Measurements from ENCODE around the gene NXPH1. TPM values are rescaled to one million over a fixed set of nuclear protein-coding genes. Genes with fewer than 3 reads are reported as not detected.

The NXPH1 gene
- polyA plus RNA-seq, 1 experiment = not detected

DNA sequence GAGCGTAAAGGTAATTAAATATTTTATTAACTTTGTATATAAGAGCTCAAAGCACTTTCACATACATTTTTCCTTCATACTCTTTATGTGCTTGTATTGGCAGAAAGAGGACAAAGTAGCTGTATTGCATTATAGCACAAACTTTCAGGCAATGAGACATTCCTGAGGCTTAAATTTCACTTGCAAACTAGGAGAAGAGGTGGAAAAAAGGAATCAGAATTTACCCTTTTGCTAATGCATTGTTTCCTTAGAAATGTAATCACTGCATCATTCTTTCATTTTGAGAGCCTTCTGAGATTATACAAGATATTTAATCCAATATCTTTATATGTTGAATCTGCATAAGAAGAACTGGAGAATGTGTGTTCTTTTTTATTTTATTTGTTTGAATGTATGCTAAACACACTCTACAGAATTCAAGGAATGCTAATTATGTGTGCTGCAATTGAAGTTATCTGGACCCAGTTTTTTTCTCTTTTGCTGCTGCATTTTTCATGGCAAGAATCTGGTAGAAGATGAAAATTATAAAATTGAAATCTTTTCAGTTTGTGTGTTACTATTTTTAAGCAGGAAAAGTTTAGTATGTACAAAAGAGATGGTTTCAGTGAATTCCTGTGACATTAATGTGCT, 185.1 kb downstream of the NXPH1 start:
- DNase-seq (ENCODE audit: low read depth) = no peak
- CTCF ChIA-PET = no interaction called here
- POLR2A ChIA-PET = no interaction called here
- H3K36me3 ChIP-seq (ENCODE audit: control insufficient read depth, insufficient read depth, low read length) = no peaks in the 10 kb centered on the region
- no peak overlapping the region for H3K4me3 ChIP-seq (ENCODE audit: low read depth, low read length)
- TF ChIP-seq, protein P1, sequence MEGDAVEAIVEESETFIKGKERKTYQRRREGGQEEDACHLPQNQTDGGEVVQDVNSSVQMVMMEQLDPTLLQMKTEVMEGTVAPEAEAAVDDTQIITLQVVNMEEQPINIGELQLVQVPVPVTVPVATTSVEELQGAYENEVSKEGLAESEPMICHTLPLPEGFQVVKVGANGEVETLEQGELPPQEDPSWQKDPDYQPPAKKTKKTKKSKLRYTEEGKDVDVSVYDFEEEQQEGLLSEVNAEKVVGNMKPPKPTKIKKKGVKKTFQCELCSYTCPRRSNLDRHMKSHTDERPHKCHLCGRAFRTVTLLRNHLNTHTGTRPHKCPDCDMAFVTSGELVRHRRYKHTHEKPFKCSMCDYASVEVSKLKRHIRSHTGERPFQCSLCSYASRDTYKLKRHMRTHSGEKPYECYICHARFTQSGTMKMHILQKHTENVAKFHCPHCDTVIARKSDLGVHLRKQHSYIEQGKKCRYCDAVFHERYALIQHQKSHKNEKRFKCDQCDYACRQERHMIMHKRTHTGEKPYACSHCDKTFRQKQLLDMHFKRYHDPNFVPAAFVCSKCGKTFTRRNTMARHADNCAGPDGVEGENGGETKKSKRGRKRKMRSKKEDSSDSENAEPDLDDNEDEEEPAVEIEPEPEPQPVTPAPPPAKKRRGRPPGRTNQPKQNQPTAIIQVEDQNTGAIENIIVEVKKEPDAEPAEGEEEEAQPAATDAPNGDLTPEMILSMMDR (IDR thresholded peaks at IDR 0.05; ENCODE audit: insufficient read depth, low read depth, low read length) = no peak
- no peaks in the 10 kb centered on the region for H3K27me3 ChIP-seq (ENCODE audit: control insufficient read depth, insufficient read depth, low read length)

DNA sequence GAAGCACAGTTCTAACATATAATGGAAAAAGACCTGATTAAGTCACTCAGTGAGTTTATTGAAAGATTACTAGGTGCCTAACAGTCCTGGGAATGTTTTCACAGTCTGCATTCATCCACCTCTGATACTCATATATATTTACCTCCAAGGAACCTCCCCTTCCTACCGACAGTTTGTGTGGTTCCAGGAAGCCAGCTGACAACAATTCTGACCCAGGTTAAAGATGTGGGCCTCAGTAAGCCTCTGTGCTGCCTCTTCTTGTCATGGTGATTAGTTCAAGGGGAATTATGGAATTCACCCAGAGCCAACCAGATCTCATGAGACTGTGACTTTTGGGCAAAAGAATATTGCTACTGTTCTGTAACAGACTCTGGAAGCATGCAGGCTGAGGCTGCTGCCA, 186.8 kb downstream of the NXPH1 start:
- Histone ChIP-seq H3K36me3 (ENCODE audit: control insufficient read depth, insufficient read depth, low read length) (no peaks in the 10 kb centered on the region), H3K27me3 (ENCODE audit: control insufficient read depth, insufficient read depth, low read length) (no peaks in the 10 kb centered on the region), H3K4me3 (ENCODE audit: low read depth, low read length) (no peak overlapping the region)
- CTCF ChIA-PET = no interaction called here
- DNase-seq (ENCODE audit: low read depth) = no peak
- POLR2A ChIA-PET = no interaction called here
- TF ChIP-seq, protein P1 (IDR thresholded peaks at IDR 0.05; ENCODE audit: insufficient read depth, low read depth, low read length) = no peak

DNA sequence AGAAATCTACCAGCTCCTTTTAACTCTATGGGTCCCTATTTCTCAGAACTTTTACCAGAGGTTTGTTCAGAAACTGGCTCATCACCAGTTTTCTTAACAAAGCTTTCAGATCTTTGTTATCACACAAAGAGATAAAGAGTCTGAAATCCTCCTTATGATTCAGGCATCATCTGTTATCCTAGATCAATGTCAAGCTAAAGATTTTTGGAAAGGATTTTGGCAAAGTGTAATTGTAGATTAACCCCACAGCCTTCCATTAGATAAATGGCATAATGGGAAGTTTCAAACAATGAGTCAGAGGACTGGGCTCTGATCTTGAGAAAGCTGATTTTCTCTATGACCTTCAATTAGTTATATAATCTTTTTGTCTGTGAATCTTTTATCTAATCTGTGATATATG, 192.2 kb downstream of the NXPH1 start:
- CTCF ChIA-PET = no interaction called here
- TF ChIP-seq, protein P1 (IDR thresholded peaks at IDR 0.05; ENCODE audit: insufficient read depth, low read depth, low read length) = no peak

DNA sequence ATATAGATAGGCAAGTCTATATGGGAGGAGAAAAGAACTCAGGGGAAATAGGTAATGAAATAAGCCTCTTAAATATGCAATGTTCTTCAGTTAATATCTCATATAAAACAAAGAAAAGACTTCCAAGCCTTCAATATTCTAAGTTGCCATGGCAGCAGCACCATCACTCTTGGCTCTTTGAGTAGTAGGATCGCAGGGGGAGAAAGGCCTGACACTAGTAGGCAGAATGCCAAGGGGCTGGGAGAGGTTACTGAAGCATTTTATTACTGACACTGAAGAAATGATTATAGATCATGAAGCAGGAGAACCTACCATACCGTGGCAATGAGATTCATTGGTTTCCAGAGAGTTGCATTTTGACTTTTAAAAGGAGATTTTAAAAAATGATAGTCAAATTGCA, 193.9 kb downstream of the NXPH1 start:
- DNase-seq (ENCODE audit: low read depth) = no peak
- Histone ChIP-seq H3K36me3 (ENCODE audit: control insufficient read depth, insufficient read depth, low read length) (no peaks in the 10 kb centered on the region), H3K4me3 (ENCODE audit: low read depth, low read length) (no peak overlapping the region), H3K27me3 (ENCODE audit: control insufficient read depth, insufficient read depth, low read length) (no peaks in the 10 kb centered on the region)
- POLR2A ChIA-PET = no interaction called here
- CTCF ChIA-PET = no interaction called here
- TF ChIP-seq, protein P1 (IDR thresholded peaks at IDR 0.05; ENCODE audit: insufficient read depth, low read depth, low read length) = no peak

More for the DNA sequence above, 192.2 kb downstream of the NXPH1 start:
- H3K36me3 ChIP-seq (ENCODE audit: control insufficient read depth, insufficient read depth, low read length) = no peaks in the 10 kb centered on the region
- POLR2A ChIA-PET = no interaction called here
- no peaks in the 10 kb centered on the region for H3K27me3 ChIP-seq (ENCODE audit: control insufficient read depth, insufficient read depth, low read length)
- no peak overlapping the region for H3K4me3 ChIP-seq (ENCODE audit: low read depth, low read length)
- DNase-seq (ENCODE audit: low read depth) = no peak

DNA sequence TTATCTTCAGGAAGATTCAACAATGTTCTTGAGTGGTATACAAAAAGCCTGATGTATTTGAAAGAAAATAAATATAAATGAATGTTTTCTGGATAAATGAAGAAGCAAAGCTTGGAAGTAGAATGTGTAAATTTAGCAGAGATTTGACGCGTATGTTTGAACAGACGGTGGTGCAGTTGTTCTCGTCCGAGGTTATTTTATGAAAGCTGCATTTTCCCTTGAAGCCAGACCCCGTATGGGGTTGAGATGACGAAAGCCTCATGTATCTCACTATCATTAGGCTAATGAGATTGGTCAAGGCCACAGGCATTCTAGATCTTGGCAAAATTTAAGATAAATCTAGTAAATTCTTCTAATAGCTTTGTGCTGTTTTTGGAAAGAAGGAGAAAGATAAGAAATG, 195.2 kb downstream of the NXPH1 start:
- Histone ChIP-seq H3K36me3 (ENCODE audit: control insufficient read depth, insufficient read depth, low read length) (no peaks in the 10 kb centered on the region), H3K4me3 (ENCODE audit: low read depth, low read length) (no peak overlapping the region), H3K27me3 (ENCODE audit: control insufficient read depth, insufficient read depth, low read length) (no peaks in the 10 kb centered on the region)
- ChIA-PET CTCF (no interaction called here), POLR2A (interaction anchor here (0.6 kb wide), 1 partner anchor 1086 kb away, joined by 3 read pairs; no protein-coding TSS in a partner anchor)
- DNase-seq (ENCODE audit: low read depth) = no peak
- TF ChIP-seq, protein P1 (IDR thresholded peaks at IDR 0.05; ENCODE audit: insufficient read depth, low read depth, low read length) = no peak
